Urinary bladder (tissue), 4 donors: Measurements from ENCODE around the gene SNRPF. TPM values are rescaled to one million over a fixed set of nuclear protein-coding genes. Genes with fewer than 3 reads are reported as not detected.
A peak's percentile ranks its signal among the peaks of the same experiment; 100 is the strongest.
"Not testable (repeated sequence)": the region's sequence is repeated elsewhere in the genome, so short reads cannot be mapped to it uniquely, and the experiment has no call there.

Experiments used
- DNase-seq: peaks from one replicate; pipeline ENCODE4 v3.0.0-alpha.2; 2015; ENCODE audit errors: extremely low spot score
- H3K27ac ChIP-seq: one replicate; pipeline ENCODE4 v1.5.1; 2013; ENCODE audit warnings: low read depth, mild to moderate bottlenecking, moderate library complexity
- H3K36me3 ChIP-seq: one replicate; pipeline ENCODE4 v1.6.1; 2013; ENCODE audit warnings: mild to moderate bottlenecking, moderate library complexity; ENCODE audit not compliant: insufficient read depth
- H3K4me1 ChIP-seq: one replicate; pipeline ENCODE4 v1.6.1; 2013; ENCODE audit warnings: mild to moderate bottlenecking, moderate library complexity; ENCODE audit not compliant: insufficient read depth
- H3K4me3 ChIP-seq: one replicate; pipeline ENCODE4 v1.5.1; 2013; ENCODE audit warnings: low read depth, low read length
- WGBS: extraction: QIAGEN DNeasy Blood & Tissue Kit; methylation state at CpG from one replicate; pipeline ENCODE4 v1.1.7; 2013; 5-methylcytosine and 5-hydroxymethylcytosine counted together
- polyA plus RNA-seq: library from polyadenylated mRNA; stranded (reverse); fragments of 200-250 nt; gene quantifications from one replicate; pipeline ENCODE4 v1.2.3, GENCODE V29; 2013
- total RNA-seq: library from RNA; depleted of rRNA; stranded (reverse); fragments of >200 nt; gene quantifications from one replicate; pipeline ENCODE4 v1.2.3, GENCODE V29; 2014
- donor health status: healthy with polysubstance abuse.
- donor health status: healthy.

The SNRPF gene
- total and polyA plus RNA-seq, 2 donors: 12.3 to 21.8 TPM

DNA sequence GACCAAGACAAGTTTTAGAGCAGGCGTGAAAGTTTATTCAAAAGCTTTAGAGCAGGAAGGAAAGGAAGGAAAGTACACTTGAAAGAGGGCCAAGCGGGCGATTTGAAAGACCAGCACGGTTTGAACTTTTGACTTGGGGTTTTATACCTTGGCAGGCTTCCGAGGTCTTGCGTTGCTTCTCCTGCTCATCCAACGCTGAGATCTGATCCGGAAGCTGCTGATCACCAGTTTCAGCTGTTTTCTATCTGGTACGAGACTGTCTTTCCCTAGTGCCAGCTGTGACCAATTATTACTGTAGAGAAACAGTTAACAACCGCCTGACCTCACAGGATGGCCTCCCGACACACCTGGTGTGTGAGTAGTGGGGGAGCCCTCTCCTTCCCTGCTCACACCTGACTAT is 20.6 kb upstream of the SNRPF start:
- Histone ChIP-seq H3K4me3 (no peak overlapping the region), H3K27ac (no peak overlapping the region), H3K36me3 (no peaks in the 10 kb centered on the region), H3K4me1 (no peaks in the 10 kb centered on the region)
- no peak for DNase-seq
- WGBS: 8% methylated on average over 11 of the region's 11 CpGs

DNA sequence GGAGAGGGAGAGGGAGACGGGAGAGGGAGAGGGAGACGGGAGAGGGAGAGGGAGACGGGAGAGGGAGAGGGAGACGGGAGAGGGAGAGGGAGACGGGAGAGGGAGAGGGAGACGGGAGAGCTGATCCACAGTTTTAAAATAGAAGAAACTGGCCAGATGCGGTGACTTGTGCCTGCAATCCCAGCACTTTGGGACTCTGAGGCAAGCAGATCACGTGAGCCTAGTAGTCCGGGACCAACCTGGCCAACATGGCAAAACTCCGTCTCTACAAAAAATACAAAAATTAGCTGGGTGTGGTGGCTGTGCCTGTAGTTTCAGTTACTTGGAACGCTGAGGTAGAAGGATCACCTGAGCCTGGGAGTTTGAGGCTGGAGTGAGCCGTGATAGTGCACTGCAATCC is 16.3 kb upstream of the SNRPF start:
- H3K4me1 ChIP-seq, DNase-seq, H3K36me3 ChIP-seq, H3K27ac ChIP-seq, H3K4me3 ChIP-seq: not testable (repeated sequence)
- WGBS: 39% methylated on average over 8 of the region's 12 CpGs

DNA sequence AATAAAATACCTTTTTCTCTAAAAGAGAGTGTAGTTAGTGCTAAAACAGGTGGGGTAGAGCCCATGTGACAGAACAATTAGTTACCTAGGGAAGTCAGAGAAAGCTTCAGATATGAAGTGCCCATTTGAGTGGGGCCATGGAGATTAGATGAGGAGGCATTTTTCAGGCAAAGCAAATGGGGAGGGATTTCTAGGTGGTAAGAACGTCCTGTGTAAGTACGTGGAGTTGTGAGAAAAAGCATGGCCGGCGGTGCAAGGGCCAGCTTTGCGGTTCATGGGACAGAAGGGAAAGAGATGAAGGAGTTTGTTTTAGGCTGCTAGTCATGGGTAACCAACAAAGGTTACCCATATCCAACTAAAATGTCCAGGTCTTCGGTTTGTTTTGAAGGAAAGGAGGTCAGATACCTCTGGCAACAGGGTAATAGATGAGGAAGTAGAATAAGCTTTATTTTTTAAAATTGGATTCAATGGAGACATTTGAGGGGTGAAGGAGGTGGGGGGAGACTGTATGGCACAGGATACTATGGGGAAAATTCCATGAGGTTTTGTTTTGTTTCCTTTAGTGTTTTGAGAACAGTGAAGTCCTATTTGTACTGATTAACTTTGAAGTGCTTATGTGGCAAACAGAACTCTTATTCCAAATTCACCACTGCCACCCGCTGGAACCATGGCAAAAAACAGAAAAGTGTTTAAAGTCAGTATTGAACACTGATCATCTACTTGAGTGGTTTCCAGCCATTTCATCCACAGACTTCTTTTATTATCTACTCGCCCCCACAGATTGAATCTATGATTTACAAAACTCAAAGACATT is 10.0 kb upstream of the SNRPF start:
- Histone ChIP-seq H3K4me1 (no peaks in the 10 kb centered on the region), H3K4me3 (no peak overlapping the region), H3K36me3 (no peaks in the 10 kb centered on the region), H3K27ac (no peak overlapping the region)
- WGBS: 57% methylated on average over 8 of the region's 8 CpGs
- no peak for DNase-seq

DNA sequence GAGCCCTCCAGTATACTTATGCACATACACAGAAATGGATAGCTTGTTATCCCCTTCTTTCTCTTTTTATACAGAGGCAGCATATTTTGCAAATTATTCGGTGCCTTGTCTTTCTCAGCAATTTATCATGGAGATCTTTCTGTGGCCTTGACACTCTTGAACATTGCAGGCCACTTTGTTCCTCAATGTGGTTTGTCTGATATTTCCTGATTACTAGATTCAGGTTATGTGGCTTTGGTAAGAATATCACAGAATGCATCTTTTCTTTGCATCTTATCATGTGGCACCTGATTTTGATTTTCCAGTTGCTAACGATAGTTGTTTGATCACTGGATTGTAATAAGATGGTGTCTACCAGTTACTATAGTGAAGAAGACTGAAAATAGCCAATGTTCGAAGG is 7.1 kb upstream of the SNRPF start:
- no peak overlapping the region for H3K27ac ChIP-seq
- 81% methylated on average over 3 of the region's 3 CpGs for WGBS
- H3K4me3 ChIP-seq: no peak overlapping the region
- DNase-seq: no peak
- no peaks in the 10 kb centered on the region for H3K36me3 ChIP-seq
- no peaks in the 10 kb centered on the region for H3K4me1 ChIP-seq

DNA sequence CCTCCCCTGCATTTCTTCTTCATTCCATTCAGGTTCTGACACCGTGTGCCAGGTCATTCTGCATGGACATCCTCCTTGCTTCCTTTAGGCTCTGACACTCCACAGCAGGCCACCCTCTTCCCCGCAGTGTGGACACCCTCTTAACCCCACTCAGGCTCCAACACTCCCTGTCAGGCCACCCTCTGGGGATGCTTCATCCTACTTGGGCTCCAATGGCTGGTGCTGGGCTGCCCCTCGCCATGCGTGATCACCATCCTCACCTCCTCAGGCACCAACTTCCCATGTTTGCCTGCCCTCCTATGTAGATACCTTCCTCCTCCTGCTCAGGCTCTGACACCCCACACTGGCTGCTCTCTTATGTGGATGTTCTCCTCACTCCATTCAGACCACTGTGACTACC is 6.6 kb upstream of the SNRPF start:
- Histone ChIP-seq H3K36me3 (no peaks in the 10 kb centered on the region), H3K27ac (no peak overlapping the region), H3K4me3 (no peak overlapping the region), H3K4me1 (no peaks in the 10 kb centered on the region)
- 81% methylated on average over 4 of the region's 4 CpGs for WGBS
- no peak for DNase-seq

DNA sequence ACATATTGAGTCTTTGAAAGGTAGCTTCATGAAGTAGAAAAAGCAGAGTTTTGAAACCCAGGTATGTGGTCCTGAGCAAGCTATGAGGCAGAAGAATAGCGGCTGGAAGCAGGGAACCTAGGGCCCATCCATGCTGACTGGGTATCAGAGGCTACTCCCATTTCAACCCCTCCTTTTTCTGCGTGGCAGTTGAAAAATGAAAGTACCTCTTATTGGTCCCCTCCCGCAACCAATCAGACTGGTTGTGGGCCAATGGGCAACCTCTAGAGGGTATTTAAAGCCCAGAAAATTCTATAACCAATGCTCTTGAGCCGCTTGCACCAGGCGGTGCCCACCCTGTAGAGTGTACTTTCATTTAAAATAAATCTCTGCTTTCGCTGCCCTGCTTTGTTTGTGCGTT is 1.6 kb upstream of the SNRPF start:
- no peaks in the 10 kb centered on the region for H3K4me1 ChIP-seq
- 94% methylated on average over 7 of the region's 7 CpGs for WGBS

DNA sequence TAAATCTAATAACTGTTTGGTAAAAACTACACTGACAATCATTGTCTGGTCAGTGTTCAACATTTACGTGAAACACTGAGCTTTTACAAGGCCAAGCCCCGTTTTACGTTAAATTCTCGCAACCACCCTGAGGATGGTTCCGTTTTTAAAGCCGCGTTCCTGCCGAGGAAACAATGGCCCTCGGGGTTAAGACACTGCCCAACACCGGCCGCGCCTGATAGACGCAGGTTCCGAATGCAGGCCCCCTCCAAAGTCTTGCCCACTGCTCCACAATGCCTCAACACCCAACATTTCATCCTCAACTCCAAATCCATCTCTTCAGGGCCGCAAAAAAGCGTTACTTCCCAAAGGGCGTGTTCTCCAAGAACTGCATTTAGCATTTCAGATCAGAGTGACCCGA is 953 bp upstream of the SNRPF start:
- Histone ChIP-seq H3K4me1 (no peaks in the 10 kb centered on the region), H3K27ac (no peak overlapping the region), H3K4me3 (peak overlapping the region; percentile 82), H3K36me3 (no peaks in the 10 kb centered on the region)
- no peak for DNase-seq
- 51% methylated on average over 18 of the region's 18 CpGs for WGBS

More for the DNA sequence above, 1.6 kb upstream of the SNRPF start:
- DNase-seq: no peak
- Histone ChIP-seq H3K4me3 (no peak overlapping the region), H3K27ac (no peak overlapping the region), H3K36me3 (no peaks in the 10 kb centered on the region)

DNA sequence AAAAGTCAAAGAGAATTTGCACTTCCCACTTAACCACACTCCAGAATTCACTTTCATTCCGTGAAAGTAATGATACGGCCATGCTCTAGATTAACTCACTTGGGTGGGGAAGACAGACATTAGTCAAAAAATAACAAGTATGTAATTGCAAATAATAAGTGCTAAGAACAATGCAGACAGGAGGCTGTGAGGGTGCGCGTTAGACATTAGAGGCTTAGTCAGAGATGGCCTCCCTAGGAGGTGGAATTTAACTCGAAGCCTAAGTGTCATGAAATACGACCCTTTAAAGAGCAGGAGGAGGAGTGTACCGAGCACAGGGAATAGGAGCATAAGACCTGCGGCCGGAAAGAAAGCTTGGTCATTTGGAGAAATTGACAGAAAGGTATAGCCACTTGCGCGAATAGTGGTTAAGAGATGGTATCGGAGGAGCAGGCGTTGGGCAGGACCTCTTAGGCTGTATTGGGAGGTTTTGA is 628 bp downstream of the SNRPF start:
- WGBS: 1% methylated on average over 13 of the region's 13 CpGs
- DNase-seq: no peak
- H3K4me3 ChIP-seq: peak overlapping the region; percentile 82
- no peaks in the 10 kb centered on the region for H3K4me1 ChIP-seq
- peaks cover 2% of the 10 kb centered on the region for H3K36me3 ChIP-seq
- H3K27ac ChIP-seq: no peak overlapping the region

DNA sequence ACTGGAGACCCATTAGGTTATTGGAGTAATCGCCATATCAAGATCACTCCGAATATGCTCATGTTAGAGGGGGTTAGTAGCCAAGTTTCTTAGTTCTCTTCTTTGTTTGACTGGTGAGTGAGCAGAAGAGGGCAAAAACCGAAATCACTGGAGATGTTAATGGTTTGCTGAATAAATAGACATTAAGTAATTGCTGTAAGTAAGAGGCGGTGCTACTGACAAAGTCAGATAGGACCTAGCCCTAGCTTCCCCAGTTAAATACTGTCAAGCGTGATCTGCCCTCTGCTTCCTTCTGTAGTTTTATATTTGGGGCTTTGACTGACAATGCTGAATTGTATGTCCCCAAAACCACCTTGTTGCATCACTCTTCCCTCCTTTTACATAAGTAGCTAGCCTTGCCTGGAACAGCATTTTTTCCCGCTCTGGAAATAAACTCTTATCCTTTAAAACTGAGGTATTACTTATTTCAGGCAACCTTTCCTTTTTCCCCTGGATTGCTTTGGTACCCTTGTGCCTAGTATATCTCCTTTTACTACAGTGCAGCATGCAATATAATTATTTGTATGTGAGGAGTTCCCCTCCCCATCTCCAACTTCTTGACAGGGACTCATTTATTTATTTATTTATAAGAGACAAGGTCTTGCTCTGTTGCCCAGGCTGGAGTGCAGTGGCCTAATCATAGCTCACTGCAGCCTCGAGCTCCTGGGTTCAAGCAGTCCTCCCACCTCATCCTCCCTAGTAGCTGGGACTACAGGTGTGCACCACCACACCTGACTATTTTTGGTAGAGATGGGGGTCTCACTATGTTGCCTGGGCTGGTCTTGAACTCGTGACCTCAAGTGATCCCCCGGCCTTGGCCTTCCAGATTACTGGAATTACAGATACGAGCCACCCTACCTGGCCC is 1.4 kb downstream of the SNRPF start:
- H3K4me3 ChIP-seq: peak overlapping the region; percentile 82
- no peaks in the 10 kb centered on the region for H3K4me1 ChIP-seq
- peaks cover 2% of the 10 kb centered on the region for H3K36me3 ChIP-seq
- no peak for DNase-seq
- 72% methylated on average over 10 of the region's 10 CpGs for WGBS
- H3K27ac ChIP-seq: no peak overlapping the region

DNA sequence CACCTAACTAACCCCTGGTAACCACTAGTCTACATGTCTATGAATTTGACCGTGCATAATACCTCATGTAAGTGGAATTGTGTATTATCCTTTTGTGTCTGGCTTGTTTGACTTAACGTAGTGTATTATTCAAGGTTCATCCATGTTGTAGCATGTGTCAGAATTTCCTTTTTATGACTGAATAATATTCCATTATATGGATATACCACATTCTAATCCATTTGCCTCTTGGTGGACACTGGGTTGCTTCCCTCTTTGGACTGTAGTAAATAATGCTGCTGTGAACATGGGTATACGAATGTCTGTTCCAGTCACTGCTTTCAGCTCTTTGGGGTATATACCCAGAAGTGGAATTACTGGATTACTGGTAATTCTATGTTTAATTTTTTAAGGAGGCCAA is 3.3 kb downstream of the SNRPF start:
- Histone ChIP-seq H3K36me3 (peaks cover 2% of the 10 kb centered on the region), H3K4me3 (no peak overlapping the region), H3K4me1 (no peaks in the 10 kb centered on the region), H3K27ac (no peak overlapping the region)
- WGBS: 98% methylated on average over 3 of the region's 3 CpGs
- DNase-seq: no peak

DNA sequence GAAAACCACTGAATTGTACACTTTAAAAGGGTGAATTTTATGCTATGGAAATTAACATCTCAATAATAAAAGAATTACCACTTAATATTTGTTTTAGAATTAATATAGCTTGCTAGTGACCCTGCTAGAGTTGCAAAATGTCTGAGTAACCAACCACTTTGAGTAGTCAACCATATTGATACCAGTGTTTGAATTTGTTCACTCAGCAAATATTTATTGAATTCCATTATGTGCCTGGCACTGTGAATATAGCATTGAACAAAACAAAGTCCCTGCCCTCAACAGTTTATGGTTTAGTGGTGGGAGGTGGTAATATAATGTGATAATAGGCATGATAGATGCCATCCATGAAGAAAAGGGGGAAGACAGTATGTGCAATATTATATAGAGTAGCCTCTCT is 4.6 kb downstream of the SNRPF start:
- Histone ChIP-seq H3K27ac (no peak overlapping the region), H3K4me1 (no peaks in the 10 kb centered on the region), H3K4me3 (no peak overlapping the region), H3K36me3 (peaks cover 2% of the 10 kb centered on the region)
- no peak for DNase-seq

DNA sequence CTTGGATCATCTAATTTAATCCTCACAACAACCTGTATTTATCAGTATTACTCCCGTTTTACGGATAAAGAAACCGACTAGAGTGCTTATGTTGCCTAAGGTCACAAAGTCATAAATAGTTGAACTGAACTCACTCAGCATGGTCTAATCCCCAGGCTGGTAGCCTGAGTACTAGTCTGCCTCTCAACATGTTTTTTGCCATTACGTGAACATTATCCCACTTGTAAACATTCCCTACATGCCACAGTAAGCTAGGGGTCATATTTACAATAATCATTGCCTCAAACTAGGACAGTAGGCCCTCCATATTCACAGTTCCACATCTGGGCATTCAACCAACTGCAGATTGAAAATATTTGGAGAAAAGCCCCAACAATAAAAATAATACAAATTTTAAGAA is 12.1 kb downstream of the SNRPF start:
- no peak overlapping the region for H3K4me3 ChIP-seq
- H3K4me1 ChIP-seq: no peaks in the 10 kb centered on the region
- no peak overlapping the region for H3K27ac ChIP-seq
- no peak for DNase-seq
- 67% methylated on average over 4 of the region's 4 CpGs for WGBS
- H3K36me3 ChIP-seq: no peaks in the 10 kb centered on the region

DNA sequence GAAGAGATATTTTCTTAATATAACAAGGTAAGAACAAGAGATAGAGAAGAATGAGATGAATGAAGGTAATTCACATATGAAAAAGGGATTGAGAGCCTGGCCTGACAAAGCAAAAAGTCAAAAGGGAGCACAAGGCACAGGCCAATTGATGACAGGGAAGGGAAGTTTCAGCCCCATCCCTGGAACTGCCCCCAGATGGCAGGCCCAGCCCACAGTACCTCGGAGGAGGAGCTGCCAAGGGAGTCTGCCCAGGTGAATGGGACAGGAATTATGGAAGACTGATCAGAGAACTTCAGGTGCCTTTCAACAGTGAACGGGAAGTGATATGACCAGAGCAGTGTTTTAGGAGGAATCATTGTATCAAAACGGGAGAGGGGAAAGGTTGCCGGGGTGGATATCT is 15.7 kb downstream of the SNRPF start:
- no peak overlapping the region for H3K27ac ChIP-seq
- no peaks in the 10 kb centered on the region for H3K4me1 ChIP-seq
- DNase-seq: no peak
- WGBS: 82% methylated on average over 4 of the region's 4 CpGs
- H3K4me3 ChIP-seq: no peak overlapping the region
- H3K36me3 ChIP-seq: no peaks in the 10 kb centered on the region

DNA sequence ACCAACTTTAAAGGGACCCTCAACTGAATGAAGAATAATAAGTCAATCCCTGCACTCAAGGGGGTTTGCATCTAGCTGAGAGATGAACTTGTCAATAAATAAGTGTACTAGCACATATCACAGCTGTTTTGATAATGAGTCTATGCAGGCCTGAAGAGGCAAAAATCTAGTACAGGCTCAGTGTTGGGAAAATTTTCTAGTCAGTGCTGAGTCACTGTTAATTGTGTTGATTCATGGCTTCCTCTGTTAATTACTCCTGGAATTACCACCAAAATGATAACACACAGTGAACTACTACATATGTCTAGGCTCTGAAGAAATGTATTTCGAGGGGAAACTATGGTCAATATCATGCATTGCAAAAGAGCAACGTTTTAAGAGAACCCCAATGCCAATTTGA is 18.9 kb downstream of the SNRPF start:
- no peak overlapping the region for H3K4me3 ChIP-seq
- no peak for DNase-seq
- H3K4me1 ChIP-seq: no peaks in the 10 kb centered on the region
- H3K36me3 ChIP-seq: no peaks in the 10 kb centered on the region
- 84% methylated on average over 2 of the region's 2 CpGs for WGBS
- H3K27ac ChIP-seq: no peak overlapping the region
